ENCODE measurements around the gene SPATS2L.

- TF ChIP-seq CTCF (IDR thresholded peaks at IDR 0.05) (no peak), EZH2 (IDR thresholded peaks at IDR 0.05; ENCODE audit: borderline replicate concordance, insufficient read depth, low read depth, low read length, poor library complexity, severe bottlenecking) (no peak)
Observed at GRCh38 chr2:200347301-200347700, 40.8 kb downstream of the SPATS2L start.
